RWPE1 (cell line): ENCODE data around the gene PCBP4.
A peak's percentile ranks its signal among the peaks of the same experiment; 100 is the strongest.

Source experiments
- CTCF ChIA-PET: fragments of 350-600 bp; sonication (Branson Sonifier 250); formaldehyde crosslinking; extraction: SDS; loops from one replicate; lab custom pipeline; 2021; lab: Yijun Ruan, JAX
- POLR2A ChIA-PET: fragments of 400-600 bp; formaldehyde crosslinking; extraction: SDS; loops from one replicate; lab custom pipeline; 2020; ENCODE audit warnings: antibody characterized with exemption; ENCODE audit not compliant: low non-redundant PET; lab: Yijun Ruan, JAX
- DNase-seq: peaks from one replicate; pipeline ENCODE4 v3.0.0; 2012; ENCODE audit warnings: low spot score
- H3K27ac ChIP-seq: fragments of 450-650 bp; 2 replicates; pipeline ENCODE4 v1.5.1; 2017
- CTCF ChIP-seq: fragments of 450-650 bp; conservative IDR thresholded peaks from 2 replicates; pipeline ENCODE4 v1.5.1; 2017; ENCODE audit warnings: low read depth, mild to moderate bottlenecking

Gene PCBP4

GRCh38 chr3:51928438-51928837 is 38.8 kb downstream of the PCBP4 start:
- no peak for DNase-seq
- H3K27ac ChIP-seq, result no peak overlapping the region
- ChIA-PET CTCF (no interaction called here), POLR2A (no interaction called here)
- no peak for TF ChIP-seq CTCF

GRCh38 chr3:51927061-51927977 is 39.9 kb downstream of the PCBP4 start:
- H3K27ac ChIP-seq, result no peak overlapping the region
- no peak for DNase-seq
- no peak for TF ChIP-seq CTCF
- POLR2A ChIA-PET, result interaction anchor here (0.6 kb wide), 1 partner anchor 22 kb away, joined by 3 read pairs; no protein-coding TSS in a partner anchor
- CTCF ChIA-PET, result no interaction called here

- no peak overlapping the region for H3K27ac ChIP-seq
- TF ChIP-seq CTCF, result no peak
- no peak for DNase-seq
- CTCF ChIA-PET, result no interaction called here
- POLR2A ChIA-PET, result no interaction called here
Observed at GRCh38 chr3:51921081-51921578, 46.1 kb downstream of the PCBP4 start.

GRCh38 chr3:51916418-51916817 is 50.8 kb downstream of the PCBP4 start:
- CTCF ChIA-PET, result no interaction called here
- no peak overlapping the region for H3K27ac ChIP-seq
- no peak for DNase-seq
- POLR2A ChIA-PET, result no interaction called here
- TF ChIP-seq CTCF, result no peak

- CTCF ChIA-PET, result no interaction called here
- peak overlapping the region; percentile 47; the same call in 1 of the 2 replicates for H3K27ac ChIP-seq
- POLR2A ChIA-PET, result no interaction called here
- no peak for TF ChIP-seq CTCF
- peak; percentile 7 for DNase-seq
Observed at GRCh38 chr3:51908026-51908425, 59.2 kb downstream of the PCBP4 start.
